HS-27A (cell line): Measurements from ENCODE around the gene ALG1.

Experiments
- DNase-seq: peaks from one replicate; pipeline ENCODE4 v3.0.0-alpha.2; 2012; ENCODE audit warnings: low read depth, missing footprints

Gene ALG1, protein sequence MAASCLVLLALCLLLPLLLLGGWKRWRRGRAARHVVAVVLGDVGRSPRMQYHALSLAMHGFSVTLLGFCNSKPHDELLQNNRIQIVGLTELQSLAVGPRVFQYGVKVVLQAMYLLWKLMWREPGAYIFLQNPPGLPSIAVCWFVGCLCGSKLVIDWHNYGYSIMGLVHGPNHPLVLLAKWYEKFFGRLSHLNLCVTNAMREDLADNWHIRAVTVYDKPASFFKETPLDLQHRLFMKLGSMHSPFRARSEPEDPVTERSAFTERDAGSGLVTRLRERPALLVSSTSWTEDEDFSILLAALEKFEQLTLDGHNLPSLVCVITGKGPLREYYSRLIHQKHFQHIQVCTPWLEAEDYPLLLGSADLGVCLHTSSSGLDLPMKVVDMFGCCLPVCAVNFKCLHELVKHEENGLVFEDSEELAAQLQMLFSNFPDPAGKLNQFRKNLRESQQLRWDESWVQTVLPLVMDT

DNA sequence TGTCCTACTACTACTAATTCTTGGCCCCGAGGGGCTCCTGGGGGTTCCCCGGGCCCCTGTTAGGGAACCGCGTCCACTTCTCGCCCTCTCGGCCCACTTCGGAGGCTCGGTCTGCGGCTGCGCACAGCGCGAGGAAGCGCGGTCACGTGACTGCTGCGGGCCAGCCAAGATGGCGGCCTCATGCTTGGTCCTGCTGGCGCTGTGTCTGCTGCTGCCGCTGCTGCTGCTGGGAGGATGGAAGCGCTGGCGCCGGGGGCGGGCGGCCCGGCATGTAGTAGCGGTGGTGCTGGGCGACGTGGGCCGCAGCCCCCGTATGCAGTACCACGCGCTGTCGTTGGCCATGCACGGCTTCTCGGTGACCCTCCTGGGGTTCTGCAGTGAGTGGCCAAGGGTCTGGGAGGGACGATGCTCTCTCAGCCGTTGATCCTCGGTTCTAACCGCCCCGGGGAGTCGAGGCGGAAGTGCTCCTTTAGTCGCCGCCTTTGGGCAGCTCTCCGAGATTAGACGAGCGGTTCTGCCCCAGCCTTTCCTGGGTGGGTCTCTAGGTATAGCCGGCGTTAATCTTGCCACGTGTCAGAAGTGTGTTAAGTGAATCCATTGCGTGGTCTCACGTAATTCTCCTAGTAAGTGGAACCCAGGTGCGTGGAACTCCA is at the start of gene ALG1:
ALG1 (plus strand) TSS at position 163 of the 653 bp plus-strand sequence; CDS start at position 170, 7 bp downstream.
- DNase-seq = peak; percentile 62

DNA sequence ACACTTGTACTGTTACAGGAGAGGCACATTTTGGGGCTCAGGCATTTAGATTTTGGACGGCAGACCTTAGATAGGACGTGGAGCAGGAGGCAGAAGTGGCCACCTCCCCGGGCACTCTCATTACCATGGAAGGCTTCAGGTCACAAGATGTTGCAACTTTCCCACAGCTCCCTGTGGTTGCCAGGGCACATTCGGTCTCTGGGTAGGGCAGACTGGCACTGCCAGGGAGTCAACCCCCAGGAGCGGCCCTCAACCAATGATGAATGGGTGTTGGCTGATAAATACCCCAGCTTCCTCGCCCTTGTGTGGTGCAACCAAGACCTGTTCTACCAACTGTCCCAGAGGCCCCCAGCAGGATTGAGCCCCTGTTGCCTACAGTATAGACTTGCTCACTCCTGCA is 49.1 kb upstream of the ALG1 start:
- no peak for DNase-seq

DNA sequence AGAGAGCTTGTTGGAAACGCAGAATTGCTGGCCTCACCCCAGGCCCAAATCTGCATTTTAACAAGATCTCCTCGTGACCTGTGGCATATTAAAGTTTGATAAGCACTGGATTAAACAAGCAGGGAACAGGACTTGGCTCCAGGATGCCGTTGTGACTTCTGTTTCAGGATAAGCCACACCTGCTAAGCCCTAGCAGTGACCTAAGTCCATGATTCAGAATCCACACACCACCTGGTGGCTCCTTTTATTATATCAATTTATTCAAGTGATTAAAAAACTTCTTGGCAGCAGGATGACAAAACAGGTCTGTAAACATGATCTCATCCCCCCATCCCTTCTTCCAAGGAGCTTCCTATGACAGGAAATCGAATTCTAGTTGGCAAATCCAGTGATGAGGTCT is 47.0 kb upstream of the ALG1 start:
- no peak for DNase-seq

DNA sequence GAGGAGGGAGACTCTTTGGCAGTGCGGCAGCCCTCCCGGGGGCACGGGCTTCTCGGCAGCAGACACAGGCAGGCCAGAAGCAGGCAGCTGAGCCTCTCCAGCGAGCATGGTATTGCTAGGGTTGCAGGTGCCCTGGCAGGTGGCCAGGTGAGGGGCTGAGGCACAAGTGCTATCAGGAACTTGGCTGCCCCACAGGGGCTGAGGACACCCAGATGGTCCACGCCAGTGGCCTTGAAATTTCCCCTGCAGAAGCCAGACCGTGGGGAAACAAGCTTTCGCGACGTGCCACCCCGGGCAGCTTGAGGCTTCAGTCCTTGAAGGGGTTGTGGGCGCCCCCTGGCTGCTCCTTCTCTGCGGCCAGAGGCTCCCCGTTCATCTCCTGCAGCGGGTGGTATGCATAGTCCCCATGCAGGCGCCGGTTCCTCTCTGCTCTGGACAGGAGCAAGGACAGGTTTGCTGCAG is 46.4 kb upstream of the ALG1 start:
- DNase-seq = no peak

DNA sequence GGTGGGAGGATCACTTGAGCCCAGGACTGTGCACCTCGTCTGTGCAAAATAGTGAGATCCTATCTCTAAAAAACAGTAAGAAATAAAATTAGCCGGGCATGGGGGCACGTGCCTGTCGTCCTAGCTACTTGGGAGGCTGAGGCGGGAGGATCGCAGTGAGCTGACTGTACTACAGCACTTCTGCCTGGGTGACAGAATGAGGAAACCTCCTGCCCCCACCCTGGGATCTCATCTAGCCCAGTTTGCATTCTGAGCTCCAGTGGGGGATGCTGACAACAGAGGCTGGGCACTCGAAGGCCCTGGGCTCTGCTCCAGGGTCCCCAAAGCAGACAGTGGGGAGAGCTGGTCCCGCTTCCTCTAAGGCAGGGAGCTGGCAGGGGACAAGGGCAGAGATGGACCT is 45.0 kb upstream of the ALG1 start:
- no peak for DNase-seq

DNA sequence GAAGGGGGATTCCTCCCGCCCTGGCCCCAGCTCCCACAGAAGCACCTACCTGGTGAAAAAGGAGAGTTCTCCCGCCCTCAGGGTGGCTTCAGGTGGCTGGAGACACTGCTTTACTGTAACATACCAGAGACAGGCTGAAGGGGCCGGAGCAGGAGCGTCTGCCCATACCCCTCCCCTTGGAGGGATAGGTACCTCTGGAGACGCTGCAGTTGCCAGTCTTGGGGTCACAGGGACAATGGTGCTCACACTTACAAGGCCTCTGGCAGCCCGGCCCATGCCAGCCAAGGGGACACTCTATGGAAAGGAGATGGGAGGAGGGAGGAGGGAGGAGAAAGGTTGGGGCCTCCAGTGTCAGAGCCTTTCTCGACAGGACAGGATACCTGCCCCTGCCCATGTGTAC is 44.6 kb upstream of the ALG1 start:
- no peak for DNase-seq

DNA sequence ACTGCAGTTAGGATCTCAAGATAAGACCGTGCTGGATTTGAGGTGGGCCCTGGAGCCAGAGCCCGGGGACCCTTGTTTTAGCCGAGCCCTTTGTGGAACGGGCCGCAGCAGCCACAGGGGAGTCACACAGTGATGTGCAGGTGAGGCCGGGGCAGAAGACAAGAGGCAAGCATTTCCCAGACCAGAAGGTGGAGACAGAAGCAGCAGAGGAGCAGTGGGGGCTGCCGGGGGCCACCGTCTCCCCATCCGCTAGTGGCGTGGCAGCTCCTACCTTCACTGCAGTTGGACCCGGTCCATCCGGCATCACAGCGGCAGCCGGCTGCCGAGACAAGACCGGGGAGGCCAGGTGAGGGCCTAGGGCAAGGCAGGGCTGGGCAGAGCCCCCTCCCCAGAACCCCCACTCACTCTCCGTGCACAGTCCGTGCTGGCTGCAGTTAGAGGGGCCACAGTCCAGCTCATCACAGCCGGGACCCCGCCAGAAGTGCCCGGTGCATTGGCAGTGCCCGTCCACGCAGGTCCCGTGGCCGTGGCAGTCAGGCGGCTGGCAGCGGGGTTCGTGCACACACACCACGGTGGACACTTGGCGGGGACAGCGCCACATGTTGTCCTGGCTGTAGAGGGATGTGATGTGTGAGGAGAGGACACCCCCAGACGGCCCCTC is 43.9 kb upstream of the ALG1 start:
- DNase-seq = no peak

DNA sequence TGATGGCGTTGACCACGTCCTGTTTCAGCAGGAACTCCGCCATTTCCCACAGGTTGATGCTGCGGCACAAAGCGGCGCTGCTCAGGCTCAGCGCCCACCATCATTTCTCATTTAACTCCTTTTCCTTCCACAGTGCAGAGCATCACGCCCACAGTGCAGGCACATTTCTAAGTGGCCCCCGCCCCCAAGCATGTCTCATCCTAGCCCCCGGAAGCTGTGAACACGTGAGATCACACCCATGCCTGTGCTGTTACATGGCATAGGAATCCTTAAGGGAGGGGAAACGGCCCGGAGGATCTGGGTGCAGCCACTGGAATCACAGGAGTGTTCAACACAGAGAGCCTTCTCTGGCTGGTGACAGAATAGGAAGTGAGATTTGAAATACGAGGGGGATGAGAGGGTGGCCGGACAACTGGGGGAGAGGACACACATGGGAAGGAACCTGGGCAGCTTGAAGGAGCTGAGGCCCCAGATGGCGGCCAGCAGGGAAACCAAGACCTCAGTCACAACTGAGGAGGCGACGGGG is 42.6 kb upstream of the ALG1 start:
- no peak for DNase-seq

DNA sequence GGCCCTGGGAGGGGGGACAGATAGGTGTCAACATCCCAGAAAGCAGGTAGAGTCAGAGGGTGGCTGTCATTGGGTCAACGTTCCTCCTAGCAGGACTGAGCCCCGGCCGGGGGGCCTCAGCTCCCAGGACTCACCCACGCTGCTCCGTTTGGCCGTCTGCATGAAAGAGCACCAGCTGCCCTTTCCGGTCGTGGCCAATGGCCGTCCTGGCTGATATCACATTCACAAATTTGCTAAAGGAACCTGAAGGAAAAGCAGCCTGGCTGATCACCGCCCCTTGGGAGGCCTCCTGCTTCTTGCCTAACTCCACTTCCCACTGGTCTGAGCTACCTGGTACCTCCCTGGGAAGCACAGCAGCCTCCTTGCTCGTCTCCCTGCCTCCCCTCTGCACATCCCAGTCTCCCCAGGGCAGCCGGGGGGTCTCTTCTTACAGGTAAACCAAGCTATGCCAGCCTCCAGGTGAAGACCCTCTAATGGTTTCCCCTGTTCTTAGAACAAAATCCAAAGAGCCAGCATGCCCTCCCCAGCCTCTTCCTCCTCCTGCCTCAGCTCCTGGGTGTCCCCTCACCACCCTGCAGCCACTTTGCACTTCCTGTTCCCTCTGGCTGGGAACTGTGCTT is 41.3 kb upstream of the ALG1 start:
- no peak for DNase-seq

DNA sequence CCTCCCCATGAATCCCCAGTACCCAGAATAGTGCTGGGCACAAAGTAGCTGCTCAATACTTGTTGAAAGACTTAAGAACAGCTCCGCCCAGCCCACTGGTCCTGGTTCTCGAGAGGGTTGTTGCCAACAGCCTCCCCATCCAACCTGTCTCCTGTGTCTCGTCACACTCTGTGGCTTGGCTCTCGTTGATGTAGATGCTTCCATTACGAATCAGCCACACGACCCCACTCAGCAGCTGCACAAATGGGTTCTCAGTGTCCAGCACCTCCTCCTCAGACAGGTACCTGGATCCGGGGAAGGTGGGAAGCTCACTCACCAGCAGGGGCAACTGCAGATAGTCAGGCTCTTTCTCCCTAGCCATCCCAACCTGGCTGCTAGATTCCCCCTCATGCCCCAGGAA is 40.0 kb upstream of the ALG1 start:
- DNase-seq = no peak

DNA sequence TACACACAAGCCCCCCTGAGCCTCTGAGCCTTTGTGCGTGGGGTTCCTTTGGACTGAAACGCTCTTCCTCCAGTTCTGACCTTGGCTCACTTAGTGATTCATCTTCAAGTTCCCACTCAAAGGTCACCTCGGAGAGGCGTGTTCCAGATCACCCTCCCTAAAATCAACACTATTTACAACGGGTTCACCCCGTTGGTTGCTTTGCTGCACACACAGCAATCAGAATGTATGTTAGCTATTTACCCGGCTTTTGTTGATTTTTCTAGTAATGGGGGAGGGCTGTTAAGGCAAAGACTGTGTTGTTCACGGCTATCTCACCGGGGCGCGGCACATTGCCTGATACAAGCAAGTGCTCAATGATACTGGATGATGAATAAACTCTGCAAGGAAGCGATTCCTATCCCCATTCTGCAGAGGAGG is 38.9 kb upstream of the ALG1 start:
- DNase-seq = no peak

DNA sequence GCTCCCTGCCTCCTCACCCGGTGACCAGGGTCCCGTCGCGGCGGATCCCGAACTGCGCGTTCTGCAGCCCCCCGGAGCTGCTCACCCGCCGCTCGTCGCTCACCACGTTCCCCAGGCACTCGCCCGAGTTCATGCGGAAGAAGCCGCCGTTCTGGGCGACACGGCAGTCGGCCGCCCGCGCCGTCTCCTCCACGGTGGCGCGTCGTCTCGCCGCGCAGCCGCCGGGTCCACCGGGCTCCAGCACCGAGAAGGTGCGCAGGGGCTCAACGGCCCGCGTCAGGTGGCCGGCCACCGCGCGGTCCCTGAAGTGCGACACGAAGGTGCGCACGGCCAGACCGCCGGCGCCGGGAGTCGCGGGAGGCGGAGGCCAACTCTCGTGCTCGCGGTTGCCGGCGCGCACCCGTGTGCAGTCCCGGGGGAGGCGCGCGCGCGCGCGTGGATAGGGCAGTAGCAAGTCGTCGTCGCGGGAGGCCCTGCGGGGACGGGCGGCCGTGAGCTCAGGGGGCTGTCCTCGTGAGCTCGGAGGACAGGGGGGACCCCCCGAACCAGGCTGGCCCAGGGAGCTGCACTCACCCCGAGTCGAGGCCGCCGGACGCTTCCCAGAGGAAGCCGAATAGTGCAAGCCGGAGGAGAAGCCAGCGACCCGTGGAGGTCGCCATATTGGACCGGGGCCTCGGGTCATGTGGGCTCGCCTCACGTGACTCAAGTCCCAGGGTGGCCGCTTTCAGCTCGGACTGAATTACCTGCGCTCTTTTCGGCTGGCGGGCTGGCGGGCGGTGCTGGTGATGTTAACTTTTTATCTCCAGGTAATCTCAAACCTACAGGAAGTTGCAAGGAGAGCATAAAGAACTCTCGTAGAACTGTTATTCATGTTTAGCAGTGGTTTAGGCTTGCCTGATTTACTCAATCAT is 38.1 kb upstream of the ALG1 start, which contains the start of gene NAGPA:
NAGPA (minus strand) TSS at position 680 of the 911 bp plus-strand sequence; CDS start at position 659, 21 bp downstream.
- DNase-seq = peak; percentile 56

DNA sequence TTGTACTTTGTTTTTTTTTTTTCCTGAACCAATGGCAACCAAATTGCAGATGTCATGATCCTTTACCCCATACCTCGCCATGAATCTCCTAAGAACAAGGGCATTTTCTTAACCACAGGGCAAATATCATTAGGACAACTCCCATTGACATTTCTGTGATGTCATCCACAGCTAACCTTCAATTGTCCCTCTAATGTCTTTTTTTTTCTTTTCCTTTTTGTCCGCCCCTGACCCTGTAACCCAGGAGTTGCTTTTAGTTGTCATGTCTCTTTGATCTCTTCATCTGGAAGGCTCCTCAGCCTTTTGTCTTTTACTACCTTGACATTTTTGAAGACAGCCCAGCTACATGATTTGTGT is 37.5 kb upstream of the ALG1 start:
- DNase-seq = no peak

DNA sequence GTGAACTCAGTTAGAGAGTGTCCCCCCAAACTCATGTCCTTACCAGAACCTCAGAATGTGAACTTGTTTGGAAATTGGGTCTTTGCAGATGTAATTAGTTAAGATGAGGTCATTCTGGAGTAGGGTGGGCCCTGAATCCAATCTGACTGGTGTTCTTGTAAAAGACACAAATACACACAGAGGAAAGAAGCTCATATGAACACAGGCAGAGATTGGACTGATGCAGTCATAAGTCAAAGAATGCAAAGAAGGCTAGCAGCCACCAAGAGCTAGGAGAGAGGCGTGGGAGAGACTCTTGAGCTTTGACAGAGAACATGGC is 35.8 kb upstream of the ALG1 start:
- no peak for DNase-seq

DNA sequence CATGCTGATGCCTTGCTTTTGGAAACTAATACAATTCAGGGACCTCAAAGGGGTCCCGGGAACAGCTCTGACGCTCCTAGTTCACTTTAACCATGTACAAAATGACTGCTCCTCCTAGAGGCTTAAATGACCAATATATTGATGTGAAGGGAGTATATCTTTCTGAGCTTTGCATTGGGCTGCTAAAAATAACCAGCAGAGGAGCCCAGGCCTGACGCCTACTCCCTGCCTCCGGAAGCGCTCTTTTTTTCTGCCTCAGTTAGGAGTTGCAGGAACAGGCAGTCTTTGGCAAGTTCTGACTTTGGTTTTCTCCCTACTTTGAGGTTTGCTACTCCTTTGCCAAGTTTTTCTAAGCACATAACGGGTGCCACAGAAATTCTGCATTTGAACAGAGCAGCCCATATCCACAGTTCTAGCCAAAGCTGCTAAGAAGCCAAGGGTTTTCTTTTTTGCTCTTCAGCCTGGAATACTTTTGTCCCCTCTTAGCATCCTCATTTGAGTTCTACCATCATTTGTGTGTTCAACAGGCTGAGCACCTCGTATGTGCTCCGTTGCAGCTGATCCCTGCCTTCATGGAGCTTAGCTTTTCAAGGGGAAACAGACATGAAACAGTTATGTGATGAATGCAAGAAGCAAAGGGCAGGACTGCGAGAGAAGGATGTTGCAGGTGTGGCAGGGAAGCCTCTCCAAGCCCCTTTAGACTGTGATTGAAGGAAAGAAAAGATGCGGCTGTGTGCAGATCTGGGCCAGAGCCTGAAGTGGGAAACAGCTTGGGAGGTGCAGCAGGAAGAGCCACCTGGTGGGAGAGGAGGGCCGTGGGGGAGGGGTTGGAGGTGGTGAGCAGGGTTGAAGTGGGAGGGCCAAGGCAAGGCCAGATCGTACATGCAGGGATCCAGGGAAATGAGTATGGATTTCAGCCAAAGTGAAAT is 35.2 kb upstream of the ALG1 start:
- DNase-seq = no peak

DNA sequence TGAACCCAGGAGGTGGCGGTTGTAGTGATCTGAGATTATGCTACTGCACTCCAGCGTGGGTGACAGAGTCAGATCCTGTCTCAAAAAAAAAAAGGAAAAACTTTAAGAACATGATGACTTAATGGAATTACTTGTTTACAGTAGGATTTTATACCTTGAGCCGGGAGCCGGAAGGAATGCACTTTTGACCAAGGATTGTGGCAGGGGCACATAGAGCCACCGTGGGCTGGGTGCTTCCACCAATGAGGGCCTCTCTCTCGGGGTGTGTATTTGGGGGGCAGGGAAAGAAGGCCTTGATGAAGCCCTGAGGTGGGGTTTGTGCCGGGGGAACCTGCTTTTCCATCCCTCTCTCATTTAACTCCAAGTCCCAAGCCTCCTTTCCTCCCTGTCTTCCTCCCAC is 31.2 kb upstream of the ALG1 start:
- no peak for DNase-seq

DNA sequence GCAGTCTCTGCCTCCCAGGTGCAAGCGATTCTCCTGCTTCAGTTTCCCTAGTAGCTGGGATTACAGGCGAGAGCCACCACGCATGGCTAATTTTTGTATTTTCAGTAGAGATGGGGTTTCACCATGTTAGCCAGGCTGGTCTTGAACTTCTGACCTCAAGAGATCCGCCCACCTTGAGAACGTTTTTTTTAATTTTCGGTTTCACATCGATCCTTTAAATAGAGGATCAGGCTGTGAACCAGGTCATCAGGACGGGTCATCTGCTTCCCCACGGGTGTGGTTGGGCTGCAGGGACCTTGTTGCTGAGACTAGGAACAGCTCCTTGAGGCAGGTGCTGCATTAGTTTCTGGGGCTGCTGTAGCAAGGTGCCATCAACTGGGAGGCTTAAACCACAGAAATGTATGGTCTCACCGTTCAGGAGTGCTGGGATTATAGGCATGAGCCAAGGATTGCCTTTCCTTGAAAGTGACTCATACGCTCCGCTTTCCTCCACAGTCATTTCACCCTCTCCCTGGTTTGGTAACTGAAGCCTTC is 30.0 kb upstream of the ALG1 start:
- no peak for DNase-seq

DNA sequence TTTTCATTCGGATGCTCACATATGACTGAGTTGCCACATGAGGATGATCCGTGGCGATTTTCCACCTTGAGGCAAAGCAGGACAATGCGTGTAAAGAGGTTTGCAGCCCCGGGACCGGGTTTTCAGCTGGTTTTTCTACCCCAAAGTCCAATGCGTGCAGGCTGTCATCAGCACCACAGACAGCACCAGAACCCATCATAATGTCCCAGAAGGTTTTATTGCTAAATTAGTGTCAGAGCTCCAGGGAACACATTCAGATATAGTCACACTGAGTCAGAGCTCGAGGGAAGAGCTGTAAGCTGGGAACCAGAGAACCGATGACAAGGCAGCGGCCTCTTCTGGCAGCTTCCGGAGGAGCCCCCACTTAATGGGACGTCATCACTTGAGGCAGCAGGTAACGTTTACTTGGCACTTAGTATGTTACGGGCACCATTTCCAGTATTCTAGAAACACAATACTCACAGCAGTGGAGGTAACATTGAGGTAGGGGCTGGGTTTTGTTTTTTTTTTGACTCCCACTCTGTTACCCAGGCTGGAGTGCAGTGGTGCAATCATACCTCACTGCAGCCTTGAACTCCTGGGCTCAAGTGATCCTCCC is 29.0 kb upstream of the ALG1 start:
- no peak for DNase-seq

DNA sequence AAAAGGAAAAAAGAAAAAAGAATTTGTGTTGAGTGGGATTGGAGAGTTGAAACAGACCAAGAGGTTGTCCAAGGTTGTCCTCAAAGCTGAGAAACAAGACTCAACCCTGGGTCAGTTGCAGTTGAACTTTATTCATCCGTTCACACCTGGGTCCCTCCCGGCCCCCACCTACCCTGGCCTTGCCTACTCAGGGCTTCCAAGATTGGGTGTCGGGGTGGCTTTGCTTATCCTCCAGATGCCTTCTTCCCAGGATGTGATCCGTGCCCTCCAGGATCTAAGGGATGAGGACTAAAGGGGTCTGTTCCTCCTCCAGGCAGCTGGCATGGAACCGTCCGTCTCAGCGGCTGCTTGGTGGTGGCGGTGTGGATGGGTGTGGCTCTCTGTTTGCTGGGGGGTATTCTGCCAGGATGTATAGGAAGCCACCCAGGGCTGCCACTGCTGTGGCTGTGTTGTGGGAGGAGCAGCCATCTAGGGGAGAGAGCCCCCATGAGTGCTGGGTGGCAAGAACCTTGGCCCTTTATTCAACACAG is 27.6 kb upstream of the ALG1 start:
- no peak for DNase-seq
